OCI-LY1 (cell line): ENCODE measurements around the gene VAMP4.

Source experiments
- H2AFZ ChIP-seq: fragments of 200-600 bp; sonication (generic), shearing (Covaris generic); 2 replicates; pipeline ENCODE4 v1.6.0; 2014; ENCODE audit warnings: antibody characterized with exemption, mild to moderate bottlenecking, low read length
- H3F3A ChIP-seq: fragments of 200-600 bp; sonication (generic), shearing (Covaris generic); 2 replicates; pipeline ENCODE4 v1.6.0; 2014; ENCODE audit warnings: mild to moderate bottlenecking, antibody characterized with exemption, low read length, moderate library complexity; ENCODE audit not compliant: insufficient read depth
- H3K27ac ChIP-seq: fragments of 200-600 bp; sonication (generic); 2 replicates; pipeline ENCODE4 v1.5.1; 2014; ENCODE audit warnings: low read length, mixed run types, mild to moderate bottlenecking, low read depth; ENCODE audit not compliant: poor library complexity, severe bottlenecking
- H3K27me3 ChIP-seq: fragments of 200-600 bp; sonication (generic); 2 replicates; pipeline ENCODE4 v1.6.0; 2014; ENCODE audit warnings: antibody characterized with exemption, mild to moderate bottlenecking, low read length, moderate library complexity; ENCODE audit not compliant: insufficient read depth
- H3K36me3 ChIP-seq: fragments of 200-600 bp; sonication (generic); 2 replicates; pipeline ENCODE4 v1.6.1; 2014; ENCODE audit warnings: mild to moderate bottlenecking, antibody characterized with exemption, low read length, moderate library complexity, mixed read lengths; ENCODE audit not compliant: insufficient read depth
- H3K4me1 ChIP-seq: fragments of 200-600 bp; sonication (generic); 2 replicates; pipeline ENCODE4 v1.5.1; 2014; ENCODE audit warnings: mild to moderate bottlenecking, low read length, moderate library complexity; ENCODE audit not compliant: insufficient read depth, severe bottlenecking
- H3K4me2 ChIP-seq: fragments of 200-600 bp; sonication (generic), shearing (Covaris generic); 2 replicates; pipeline ENCODE4 v1.6.1; 2014; ENCODE audit warnings: low read length
- H3K4me3 ChIP-seq: fragments of 200-600 bp; sonication (generic); 2 replicates; pipeline ENCODE4 v1.5.1; 2014; ENCODE audit warnings: low read length, low read depth, mild to moderate bottlenecking, mixed read lengths; ENCODE audit not compliant: poor library complexity, severe bottlenecking
- H3K79me2 ChIP-seq: fragments of 200-600 bp; shearing (Covaris generic); 2 replicates; pipeline ENCODE4 v1.6.1; 2016; ENCODE audit warnings: mixed run types, low read length, mixed read lengths; ENCODE audit not compliant: insufficient read depth
- H3K9ac ChIP-seq: fragments of 200-600 bp; sonication (generic), shearing (Covaris generic); 2 replicates; pipeline ENCODE4 v1.6.1; 2014; ENCODE audit warnings: mild to moderate bottlenecking, low read length, mixed read lengths
- H3K9me2 ChIP-seq: fragments of 200-600 bp; sonication (generic), shearing (Covaris generic); 2 replicates; pipeline ENCODE4 v1.6.1; 2014; ENCODE audit warnings: low read depth, mild to moderate bottlenecking, low read length, mixed read lengths
- H3K9me3 ChIP-seq: fragments of 200-600 bp; shearing (Covaris generic); 2 replicates; pipeline ENCODE4 v1.6.1; 2014; ENCODE audit warnings: low read length, mixed read lengths
- H4K20me1 ChIP-seq: fragments of 200-600 bp; sonication (generic), shearing (Covaris generic); 2 replicates; pipeline ENCODE4 v1.6.0; 2016; ENCODE audit warnings: mild to moderate bottlenecking, low read length; ENCODE audit not compliant: insufficient read depth
- CTCF ChIP-seq: fragments of 200-600 bp; sonication (generic), shearing (Covaris generic); IDR thresholded peaks from 2 replicates; pipeline ENCODE4 v1.5.1; 2017; ENCODE audit warnings: mild to moderate bottlenecking, antibody characterized with exemption, low read length, moderate library complexity, mixed read lengths
- EZH2 ChIP-seq: fragments of 200-600 bp; sonication (generic), shearing (Covaris generic); IDR thresholded peaks from 2 replicates; pipeline ENCODE4 v1.8.0; 2017; ENCODE audit warnings: borderline replicate concordance, mixed run types, mild to moderate bottlenecking, antibody characterized with exemption, low read length, moderate library complexity, mixed read lengths

The VAMP4 gene

GRCh38 chr1:171718848-171719247 is 23.0 kb downstream of the VAMP4 start:
- H3K36me3 ChIP-seq = 0 out of 2 replicates have a peak, but pooled peaks cover 5% of the 10 kb centered on the region
- no peak overlapping the region for H3K4me2 ChIP-seq
- H3K27ac ChIP-seq = no peak overlapping the region
- no peaks in the 10 kb centered on the region for H3K79me2 ChIP-seq
- no peak overlapping the region for H3K4me3 ChIP-seq
- H2AFZ ChIP-seq = no peak overlapping the region
- H3K9ac ChIP-seq = no peak overlapping the region
- H3K9me3 ChIP-seq = no peaks in the 10 kb centered on the region
- no peaks in the 10 kb centered on the region for H4K20me1 ChIP-seq
- H3K27me3 ChIP-seq = no peaks in the 10 kb centered on the region
- H3K4me1 ChIP-seq = peaks cover 4% of the 10 kb centered on the region
- H3K9me2 ChIP-seq = no peaks in the 10 kb centered on the region
- H3F3A ChIP-seq = no peaks in the 10 kb centered on the region
- no peak for TF ChIP-seq EZH2
- TF ChIP-seq CTCF = no peak

- Histone ChIP-seq H3K4me3 (no peak overlapping the region), H3K36me3 (0 out of 2 replicates have a peak, but pooled peaks cover 5% of the 10 kb centered on the region), H3F3A (no peaks in the 10 kb centered on the region), H3K9me3 (no peaks in the 10 kb centered on the region), H2AFZ (no peak overlapping the region), H4K20me1 (no peaks in the 10 kb centered on the region), H3K27me3 (no peaks in the 10 kb centered on the region), H3K79me2 (no peaks in the 10 kb centered on the region), H3K9ac (no peak overlapping the region), H3K4me2 (no peak overlapping the region), H3K27ac (no peak overlapping the region), H3K9me2 (no peaks in the 10 kb centered on the region), H3K4me1 (peaks cover 4% of the 10 kb centered on the region)
- TF ChIP-seq CTCF = no peak
- no peak for TF ChIP-seq EZH2
Measured at GRCh38 chr1:171718216-171718615, 23.6 kb downstream of the VAMP4 start.

GRCh38 chr1:171717062-171717718 is 24.7 kb downstream of the VAMP4 start:
- Histone ChIP-seq H3K9me2 (no peaks in the 10 kb centered on the region), H3K9me3 (no peaks in the 10 kb centered on the region), H3K4me3 (no peak overlapping the region), H3F3A (no peaks in the 10 kb centered on the region), H3K9ac (no peak overlapping the region), H3K79me2 (no peaks in the 10 kb centered on the region), H4K20me1 (no peaks in the 10 kb centered on the region), H3K4me2 (no peak overlapping the region), H3K27ac (no peak overlapping the region), H3K27me3 (no peaks in the 10 kb centered on the region), H2AFZ (no peak overlapping the region), H3K4me1 (peaks cover 4% of the 10 kb centered on the region), H3K36me3 (0 out of 2 replicates have a peak, but pooled peaks cover 5% of the 10 kb centered on the region)
- TF ChIP-seq EZH2 (no peak), CTCF (no peak)
